HepG2 (cell line): Measurements from ENCODE around the gene MTR.

Experiments used
- EZH2 ChIP-seq: conservative IDR thresholded peaks from 2 replicates; pipeline ENCODE4 v1.6.1; 2012; ENCODE audit warnings: mild to moderate bottlenecking, low read depth, low read length, moderate library complexity
- FOXA1 ChIP-seq, 2 experiments: fragments of 450-650 bp in 1 of 2; sonication (generic) in 1 of 2; formaldehyde crosslinking in 1 of 2; IDR thresholded peaks; 2 replicates each; pipeline versions ENCODE4 v1.4.0 to v1.6.1; 2016 to 2020; ENCODE audit warnings: missing genetic modification reagents in 1 of 2
- FOXK2 ChIP-seq: fragments of 450-650 bp; IDR thresholded peaks from 2 replicates; pipeline ENCODE4 v1.6.1; 2016
- HNRNPL ChIP-seq: fragments of 200-400 bp; formaldehyde crosslinking; IDR thresholded peaks from 2 replicates; pipeline ENCODE4 v1.6.1; 2017; ENCODE audit warnings: mild to moderate bottlenecking, low read depth, low read length
- MED1 ChIP-seq: sonication (generic); formaldehyde crosslinking; IDR thresholded peaks from 2 replicates; pipeline ENCODE4 v1.4.0; 2020; ENCODE audit warnings: missing genetic modification reagents
- ZBED4 ChIP-seq: sonication (generic); formaldehyde crosslinking; IDR thresholded peaks from 2 replicates; pipeline ENCODE4 v1.4.0; 2020; ENCODE audit warnings: missing genetic modification reagents, borderline replicate concordance
- ZBTB7A ChIP-seq: sonication (generic); formaldehyde crosslinking; IDR thresholded peaks from 2 replicates; pipeline ENCODE4 v1.8.0; 2022; ENCODE audit warnings: mild to moderate bottlenecking, missing genetic modification reagents

- TF ChIP-seq ZBTB7A (CRISPR knock-in tag) (no peak), ZBED4 (CRISPR knock-in tag) (no peak), EZH2 (no peak), HNRNPL (no peak), FOXA1 (IDR thresholded peaks at IDR 0.05) (no peak), FOXA1 (CRISPR knock-in tag; IDR thresholded peaks at IDR 0.05) (no peak), MED1 (CRISPR knock-in tag) (no peak), FOXK2 (no peak)
Measured at GRCh38 chr1:236848274-236848923, 53.3 kb downstream of the MTR start.
